NCI-H2196 treated with DMSO at 0.1 percent for 48 hours (cell line): ENCODE data around the gene CDH18.

Experiments used
- DNase-seq: peaks from one replicate; lab custom pipeline; 2025; ENCODE audit not compliant: unreplicated experiment; lab: John Stamatoyannopoulos, UW

The CDH18 gene

GRCh38 chr5:19928562-19929421 lies 59.2 kb downstream of the CDH18 start:
- DNase-seq, result no peak

- DNase-seq, result no peak
Measured at GRCh38 chr5:19927919-19928318, 60.1 kb downstream of the CDH18 start.

- no peak for DNase-seq
Measured at GRCh38 chr5:19927170-19927569, 60.8 kb downstream of the CDH18 start.

GRCh38 chr5:19923742-19924141 lies 64.3 kb downstream of the CDH18 start:
- no peak for DNase-seq

GRCh38 chr5:19920761-19921160 lies 67.2 kb downstream of the CDH18 start:
- DNase-seq, result no peak

- DNase-seq, result no peak
Measured at GRCh38 chr5:19918780-19919179, 69.2 kb downstream of the CDH18 start.

GRCh38 chr5:19917588-19918122 lies 70.3 kb downstream of the CDH18 start:
- DNase-seq, result no peak

GRCh38 chr5:19910136-19910535 lies 77.9 kb downstream of the CDH18 start:
- DNase-seq, result no peak

- DNase-seq, result no peak
Measured at GRCh38 chr5:19904766-19905165, 83.2 kb downstream of the CDH18 start.

- DNase-seq, result no peak
Measured at GRCh38 chr5:19903611-19904010, 84.4 kb downstream of the CDH18 start.

GRCh38 chr5:19902316-19902934 lies 85.6 kb downstream of the CDH18 start:
- DNase-seq, result no peak

GRCh38 chr5:19900269-19900668 lies 87.7 kb downstream of the CDH18 start:
- no peak for DNase-seq

GRCh38 chr5:19891658-19892057 lies 96.3 kb downstream of the CDH18 start:
- no peak for DNase-seq

GRCh38 chr5:19886123-19886917 lies 101.7 kb downstream of the CDH18 start:
- DNase-seq, result no peak

GRCh38 chr5:19885040-19885824 lies 102.8 kb downstream of the CDH18 start:
- DNase-seq, result no peak

GRCh38 chr5:19880859-19881436 lies 107.1 kb downstream of the CDH18 start:
- DNase-seq, result no peak

- DNase-seq, result no peak
Measured at GRCh38 chr5:19880458-19880857, 107.5 kb downstream of the CDH18 start.

- DNase-seq, result no peak
Measured at GRCh38 chr5:19874811-19875210, 113.2 kb downstream of the CDH18 start.

- DNase-seq, result no peak
Measured at GRCh38 chr5:19866090-19866450, 121.9 kb downstream of the CDH18 start.

- DNase-seq, result no peak
Measured at GRCh38 chr5:19865336-19866089, 122.5 kb downstream of the CDH18 start.
